SHP77 treated with DMSO at 0.1 percent for 48 hours (cell line): ENCODE measurements around the gene NIPAL4.
"Not testable (repeated sequence)": the region's sequence is repeated elsewhere in the genome, so short reads cannot be mapped to it uniquely, and the experiment has no call there.

Experiments used
- DNase-seq: peaks from one replicate; lab custom pipeline; 2025; lab: John Stamatoyannopoulos, UW

Gene NIPAL4

DNA sequence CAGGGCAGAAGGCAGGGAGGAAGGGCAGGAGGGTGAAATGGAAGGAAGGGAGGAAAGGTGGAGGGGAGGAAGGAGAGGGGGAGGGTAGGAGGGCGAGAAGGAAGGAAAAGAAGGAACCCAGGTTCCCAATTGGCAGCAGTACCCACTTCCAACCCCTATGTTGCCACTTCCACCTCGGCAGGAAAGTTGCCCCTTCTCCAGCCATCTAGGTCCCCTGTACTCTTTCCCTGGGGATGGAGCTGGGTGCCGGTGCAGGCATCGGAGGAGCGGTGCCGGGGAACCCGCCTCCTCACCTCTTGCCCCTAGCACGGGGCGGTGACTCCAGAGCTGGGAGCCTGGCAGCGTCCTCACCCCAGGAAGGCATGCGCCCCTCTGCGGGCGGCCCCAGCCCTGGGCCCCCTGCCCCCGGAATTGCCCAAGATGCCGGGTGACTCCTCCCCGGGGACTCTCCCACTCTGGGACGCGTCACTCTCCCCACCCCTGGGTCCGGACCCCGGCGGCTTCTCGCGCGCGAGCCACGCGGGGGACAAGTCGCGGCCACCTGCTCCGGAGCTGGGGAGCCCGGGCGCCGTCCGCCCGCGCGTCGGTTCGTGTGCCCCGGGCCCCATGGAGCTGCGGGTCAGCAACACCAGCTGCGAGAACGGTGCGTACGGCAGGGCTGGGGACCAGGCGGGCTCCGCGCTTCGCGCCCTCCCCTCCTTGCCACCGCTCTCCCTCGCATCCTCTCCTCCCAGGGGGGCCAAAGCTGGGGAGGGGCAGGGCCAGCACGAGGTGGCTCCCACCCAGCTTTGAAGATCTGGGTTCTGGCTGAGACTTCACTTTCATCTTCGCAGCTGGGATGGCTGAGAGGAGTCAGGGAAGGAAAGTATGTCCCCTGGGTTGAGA is at the start of gene NIPAL4:
Gene NIPAL4 (plus strand): TSS at position 499 of the 885 bp plus-strand sequence. CDS start 108 bp downstream, at position 607.
- no peak for DNase-seq

DNA sequence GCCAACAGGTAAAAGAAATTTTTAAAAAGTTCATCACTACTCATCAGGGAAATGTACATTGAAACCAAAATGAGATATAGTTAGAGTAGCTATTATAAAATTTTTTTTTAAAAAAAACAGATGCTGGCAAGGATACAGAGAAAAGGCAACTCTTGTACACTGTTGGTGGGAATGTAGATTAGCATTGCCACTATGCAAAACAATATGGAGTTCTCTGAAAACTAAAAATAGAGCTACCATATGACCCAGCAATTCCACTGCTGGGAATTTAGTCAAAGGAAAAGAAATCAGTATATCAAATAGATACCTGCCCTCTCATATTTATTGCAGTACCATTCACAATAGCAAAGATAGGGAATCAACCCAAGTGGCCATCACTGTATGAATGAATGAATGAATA is 44.2 kb upstream of the NIPAL4 start:
- no peak for DNase-seq

DNA sequence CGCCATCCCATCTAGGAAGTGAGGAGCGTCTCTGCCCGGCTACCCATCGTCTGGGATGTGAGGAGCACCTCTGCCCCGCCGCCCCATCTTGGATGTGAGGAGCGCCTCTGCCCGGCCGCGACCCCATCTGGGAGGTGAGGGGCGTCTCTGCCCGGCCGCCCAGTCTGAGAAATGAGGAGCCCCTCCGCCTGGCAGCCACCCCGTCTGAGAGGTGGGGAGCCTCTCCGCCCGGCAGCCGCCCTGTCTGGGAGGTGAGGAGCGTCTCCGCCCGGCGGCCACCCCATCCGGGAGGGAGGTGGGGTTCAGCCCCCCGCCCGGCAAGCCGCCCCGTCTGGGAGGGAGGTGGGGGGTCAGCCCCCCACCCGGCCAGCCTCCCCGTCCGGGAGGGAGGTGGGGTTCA is 40.5 kb upstream of the NIPAL4 start:
- DNase-seq, result not testable (repeated sequence)

DNA sequence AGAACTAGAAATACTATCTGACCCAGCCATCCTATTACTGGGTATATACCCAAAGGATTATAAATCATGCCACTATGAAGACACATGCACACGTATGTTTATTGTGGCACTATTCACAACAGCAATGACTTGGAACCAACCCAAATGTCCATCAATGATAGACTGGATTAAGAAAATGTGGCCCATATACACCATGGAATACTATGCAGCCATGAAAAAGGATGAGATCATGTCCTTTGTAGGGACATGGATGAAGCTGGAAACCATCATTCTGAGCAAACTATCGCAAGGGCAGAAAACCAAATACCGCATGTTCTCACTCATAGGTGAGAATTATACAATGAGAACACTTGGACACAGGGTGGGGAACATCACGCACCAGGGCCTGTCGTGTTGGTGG is 30.1 kb upstream of the NIPAL4 start:
- not testable (repeated sequence) for DNase-seq

DNA sequence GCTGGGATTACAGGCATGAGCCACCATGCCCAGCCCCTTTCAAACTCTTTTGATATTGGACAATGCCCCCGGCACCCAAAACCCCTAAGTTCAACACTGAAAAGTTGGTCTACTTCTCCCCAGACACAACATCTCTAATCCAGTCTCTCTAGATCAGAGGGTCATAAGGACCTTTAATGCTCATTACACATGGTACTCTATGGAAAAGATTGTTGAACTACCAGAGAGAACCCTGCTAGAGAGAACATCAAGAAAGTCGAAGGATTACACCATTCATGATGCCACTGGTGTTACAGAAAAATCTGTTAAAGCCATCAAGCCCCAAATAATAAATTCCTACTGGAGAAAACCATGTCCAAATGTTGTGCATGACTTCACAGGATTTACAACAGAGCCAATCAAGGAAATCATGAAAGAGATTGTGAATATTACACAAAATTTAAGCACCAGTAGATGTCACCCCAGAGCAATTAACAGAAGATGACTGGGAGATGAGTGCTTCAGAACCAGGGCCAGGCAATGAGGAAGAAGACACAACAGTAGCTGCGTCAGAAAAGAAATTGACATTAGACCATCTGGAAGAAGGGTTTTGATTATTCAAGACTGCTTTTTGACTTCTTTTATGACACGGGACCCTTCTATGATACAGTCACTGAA is 28.3 kb upstream of the NIPAL4 start:
- no peak for DNase-seq

DNA sequence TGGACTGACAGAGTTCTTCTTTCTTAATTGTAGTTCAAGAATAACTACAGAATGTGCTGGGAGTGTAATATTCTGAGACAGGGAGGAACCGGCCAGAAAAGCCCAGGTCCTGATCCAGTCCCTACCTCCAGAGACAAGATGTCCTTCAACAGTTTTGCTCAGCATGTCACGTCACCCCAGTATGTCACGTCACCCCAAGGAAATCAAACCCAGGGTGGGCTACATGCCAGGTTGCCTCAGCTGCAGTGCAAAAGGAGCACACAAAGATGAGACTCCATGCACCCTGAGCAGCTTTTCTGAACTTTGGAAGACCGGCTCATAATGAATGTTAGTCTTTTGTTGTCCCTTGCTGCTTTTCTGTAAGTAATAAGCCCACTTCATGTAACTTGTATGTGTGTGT is 25.9 kb upstream of the NIPAL4 start:
- DNase-seq, result no peak

DNA sequence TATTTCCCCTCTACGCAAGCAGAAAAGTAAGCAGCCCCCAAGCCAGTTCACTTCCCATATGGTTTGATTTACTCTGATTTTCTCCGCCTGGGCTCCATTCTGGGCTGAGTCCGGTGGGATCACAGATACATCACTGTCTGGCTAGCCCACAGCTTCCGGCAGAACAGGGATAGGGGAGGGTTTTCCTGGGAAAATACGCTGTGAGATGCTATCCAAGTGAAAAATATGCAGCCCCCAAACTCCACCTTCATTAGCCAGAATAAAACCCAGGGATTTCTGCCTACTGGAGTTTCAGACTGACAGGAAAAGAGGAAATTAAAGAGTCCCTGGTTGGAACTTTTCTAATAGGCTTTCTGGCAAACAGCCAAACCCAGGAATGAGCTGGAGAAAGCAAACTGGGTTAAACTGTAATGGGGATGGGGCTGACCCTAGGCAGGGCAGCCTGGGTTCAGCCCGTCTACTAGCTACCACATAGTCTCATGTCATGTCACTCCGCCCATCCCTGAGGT is 16.9 kb upstream of the NIPAL4 start:
- DNase-seq, result no peak

DNA sequence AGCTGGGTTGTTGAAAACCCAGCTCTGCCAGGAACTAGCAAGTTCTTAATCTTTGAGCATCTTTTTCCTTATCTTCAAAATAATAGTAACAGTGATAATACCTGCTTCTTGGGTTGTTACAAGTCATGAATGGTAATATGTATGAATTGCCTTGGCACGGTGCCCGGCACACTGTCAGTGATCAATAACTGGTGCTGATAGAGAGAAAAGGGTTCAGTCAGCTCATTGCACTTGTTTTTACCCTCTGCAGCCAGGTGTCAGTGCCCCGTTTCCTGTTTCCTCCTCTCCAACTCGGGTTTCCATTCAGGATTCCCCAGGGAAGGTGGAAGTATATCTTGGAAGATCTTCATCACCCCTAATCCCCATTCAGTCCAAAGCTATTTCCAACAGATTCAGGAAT is 15.8 kb upstream of the NIPAL4 start:
- no peak for DNase-seq

DNA sequence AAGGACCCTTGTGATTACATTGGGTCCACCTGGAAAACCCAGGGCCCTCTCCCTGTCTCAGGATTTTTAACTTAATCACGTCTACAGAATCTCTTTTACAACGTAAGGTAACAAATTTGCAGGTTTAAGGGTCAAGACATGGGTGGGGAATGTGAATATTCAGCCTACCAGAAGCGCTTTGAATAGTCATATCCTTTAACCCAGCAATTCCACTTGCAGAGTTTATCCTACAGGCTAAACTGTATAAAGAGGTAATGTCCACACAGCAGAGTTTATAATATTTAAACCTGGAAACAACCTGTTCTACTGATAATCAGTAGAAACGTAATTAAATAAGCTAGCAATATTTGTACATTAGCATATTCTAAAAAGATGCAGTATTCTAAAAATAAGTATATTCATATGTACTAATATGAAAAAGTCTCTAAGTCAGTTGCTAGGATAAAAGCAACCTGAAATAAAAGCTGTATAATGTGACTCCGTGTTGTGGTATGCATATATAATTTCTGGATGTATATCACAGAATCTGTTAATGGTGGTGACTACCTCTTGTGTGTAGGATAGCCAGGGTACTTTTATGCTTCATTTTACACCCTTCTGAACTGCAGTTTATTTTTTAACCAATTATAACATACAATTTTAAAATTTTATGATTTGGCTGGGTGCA is 14.1 kb upstream of the NIPAL4 start:
- DNase-seq, result no peak

DNA sequence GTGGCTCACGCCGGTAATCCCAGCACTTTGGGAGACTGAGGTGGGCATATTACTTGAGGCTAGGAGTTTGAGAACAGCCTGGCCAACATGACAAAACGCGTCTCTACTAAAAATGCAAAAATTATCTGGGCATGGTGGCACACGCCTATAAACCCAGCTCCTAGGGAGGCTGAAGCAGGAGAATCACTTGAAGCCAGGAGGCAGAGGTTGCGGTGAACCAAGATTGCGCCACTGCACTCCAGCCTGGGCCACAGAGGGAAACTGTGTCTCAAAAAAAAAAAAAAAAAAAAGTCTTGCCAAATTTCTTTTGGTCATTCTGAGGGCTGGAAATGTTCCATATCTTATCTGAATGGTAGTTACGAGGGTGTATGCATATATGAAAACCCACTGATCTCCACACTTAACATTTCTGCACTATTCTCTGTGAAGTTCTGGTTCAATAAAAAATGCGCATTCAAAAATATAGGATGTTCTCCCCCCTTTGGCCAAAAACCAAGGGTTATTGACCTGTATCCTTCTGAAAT is 13.5 kb upstream of the NIPAL4 start:
- DNase-seq, result no peak

DNA sequence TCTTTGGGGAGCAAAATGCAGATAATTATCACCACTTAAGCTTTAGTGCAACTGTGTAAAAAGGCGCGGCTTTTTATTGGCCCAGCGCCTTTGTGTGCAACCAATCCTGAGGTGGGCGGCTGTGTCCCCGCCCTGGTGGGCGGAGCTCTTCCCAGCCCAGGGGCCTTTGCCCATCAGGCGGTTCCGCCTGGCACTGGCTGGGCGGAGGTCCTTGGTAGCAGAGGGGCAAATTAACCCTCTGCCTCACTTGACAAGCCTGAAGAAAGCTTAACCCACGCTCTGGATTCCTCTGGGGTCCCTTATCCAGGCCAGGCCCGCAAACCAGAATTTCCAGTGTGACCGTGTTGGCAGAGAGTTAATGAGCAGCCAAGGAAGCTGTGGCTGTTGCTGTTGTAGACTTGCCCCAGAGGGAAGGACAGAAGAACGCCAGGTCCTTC is 12.8 kb upstream of the NIPAL4 start:
- no peak for DNase-seq

DNA sequence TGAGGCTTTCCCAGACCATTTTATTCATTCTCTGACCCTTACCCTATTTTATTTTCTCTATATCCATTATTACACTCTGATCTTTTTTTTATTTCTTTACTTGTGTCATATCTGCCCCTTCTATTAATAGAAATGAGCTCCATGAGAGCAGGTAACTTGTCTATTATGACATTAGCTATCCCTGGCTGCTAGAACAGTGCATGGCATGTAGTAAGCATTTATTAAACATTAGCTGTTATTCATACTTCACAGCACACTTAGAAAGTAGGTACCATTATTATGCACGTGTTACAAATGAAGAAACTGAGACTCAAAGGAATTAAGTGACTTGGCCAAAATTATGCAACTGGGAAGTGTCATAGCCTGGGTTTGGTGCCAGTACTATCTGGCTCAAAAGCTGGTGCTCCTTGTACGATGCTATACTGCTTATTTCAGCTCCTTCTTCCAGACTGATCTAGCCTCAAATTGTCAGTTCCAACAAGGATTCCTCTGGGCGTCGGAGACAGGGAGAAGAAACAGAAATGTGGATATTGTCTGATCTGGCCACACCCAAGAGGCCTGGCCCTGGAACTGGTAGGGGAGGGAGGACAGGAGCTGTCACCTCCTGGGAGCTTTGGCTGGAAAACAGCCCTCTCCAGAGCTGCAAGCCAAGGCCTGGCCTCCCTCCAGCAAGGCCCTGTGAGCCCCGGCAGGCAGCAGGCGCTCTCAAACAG is 10.8 kb upstream of the NIPAL4 start:
- no peak for DNase-seq

DNA sequence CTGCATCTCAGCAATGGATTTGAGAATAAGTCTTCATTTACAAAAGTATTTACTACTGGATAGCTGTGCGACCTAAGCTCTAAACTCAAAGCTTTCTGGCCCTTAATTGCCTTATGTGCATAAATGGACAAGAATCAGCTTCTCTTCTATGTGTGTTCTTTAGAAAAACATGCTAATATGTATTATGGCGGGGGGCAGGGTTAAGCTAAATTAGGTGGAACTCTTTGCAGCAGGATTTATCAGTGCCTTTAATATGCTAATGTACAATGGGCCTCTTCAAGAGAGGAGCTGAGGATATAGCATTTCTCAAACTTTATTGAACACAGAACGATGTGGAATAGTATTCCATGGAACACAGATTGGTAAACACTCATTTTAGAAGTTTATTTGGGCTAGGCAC is 10.0 kb upstream of the NIPAL4 start:
- no peak for DNase-seq

DNA sequence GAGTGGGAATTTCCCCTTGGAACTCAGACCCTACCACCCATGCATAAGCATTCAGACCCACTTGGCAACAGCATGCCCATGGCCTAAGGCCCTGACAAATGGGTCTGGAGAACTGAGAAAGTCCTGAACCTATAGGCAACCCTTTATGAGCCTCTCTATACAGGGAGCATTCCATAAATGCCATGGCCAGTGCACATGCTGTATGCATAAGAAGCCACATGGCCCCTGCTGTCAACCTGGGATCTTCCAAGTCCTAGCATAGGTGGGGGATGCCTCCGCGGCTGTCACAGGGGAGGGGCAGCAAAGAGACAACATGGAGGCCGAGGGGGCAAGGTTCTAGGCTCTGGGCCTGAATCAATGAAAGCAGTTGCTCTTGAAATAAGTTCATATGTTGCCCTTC is 8.2 kb upstream of the NIPAL4 start:
- DNase-seq, result no peak

DNA sequence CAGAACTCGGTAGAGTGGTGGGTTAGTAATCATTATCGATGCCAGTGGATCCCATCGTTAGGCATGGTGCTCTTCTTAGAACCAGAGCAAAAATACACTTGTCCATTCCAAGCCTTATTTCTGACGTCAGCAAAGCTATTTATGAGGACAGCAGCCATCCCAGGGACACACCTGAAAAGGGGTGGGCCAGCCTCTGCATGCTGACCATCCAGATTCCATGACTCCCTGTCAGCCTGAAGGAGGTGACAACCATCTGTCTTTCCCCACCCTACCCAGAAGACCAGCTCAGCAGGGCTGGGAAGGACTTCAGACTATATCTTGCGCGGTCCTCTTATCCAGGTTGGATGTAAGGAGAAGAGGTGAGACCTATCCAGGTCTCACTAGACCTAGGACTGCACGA is 5.7 kb upstream of the NIPAL4 start:
- no peak for DNase-seq

DNA sequence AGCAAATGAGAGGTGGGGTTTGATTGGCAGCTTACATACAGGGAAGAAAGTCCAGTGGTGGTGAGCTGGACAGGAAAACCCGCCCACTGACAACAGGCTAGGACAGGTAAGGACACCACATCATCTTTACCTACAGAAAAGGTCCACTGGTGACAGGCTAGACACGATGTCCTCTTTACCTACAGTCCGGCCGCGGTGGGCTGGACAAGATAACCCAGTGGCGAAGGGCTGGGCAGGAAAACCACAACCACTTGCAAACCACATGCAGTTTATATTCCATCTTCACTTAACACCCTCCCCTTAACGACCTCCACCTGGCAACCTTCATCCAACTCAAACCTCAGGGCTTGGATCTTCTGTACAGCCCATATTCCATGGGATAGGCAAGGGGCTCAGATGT is 5.0 kb upstream of the NIPAL4 start:
- DNase-seq, result no peak

DNA sequence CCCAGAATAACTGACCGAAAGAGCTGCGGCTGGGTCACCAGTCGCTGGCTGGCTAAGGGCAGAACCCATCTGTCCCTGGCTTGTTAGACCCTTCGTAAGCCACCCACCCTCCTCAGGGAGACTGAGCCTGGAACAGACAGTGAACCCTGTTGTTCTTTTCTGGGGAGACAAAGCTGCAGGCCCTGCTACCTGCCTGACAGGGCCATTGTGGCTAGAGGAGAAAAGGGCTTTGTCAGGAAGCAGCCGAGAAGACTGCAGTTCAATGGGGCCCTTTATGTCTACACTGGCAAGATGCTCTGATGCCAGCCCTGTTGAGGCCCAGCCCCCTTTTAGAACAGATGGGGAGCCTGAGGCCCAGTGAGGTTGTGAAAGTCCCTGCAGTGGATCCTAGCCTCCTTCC is 3.7 kb upstream of the NIPAL4 start:
- no peak for DNase-seq

DNA sequence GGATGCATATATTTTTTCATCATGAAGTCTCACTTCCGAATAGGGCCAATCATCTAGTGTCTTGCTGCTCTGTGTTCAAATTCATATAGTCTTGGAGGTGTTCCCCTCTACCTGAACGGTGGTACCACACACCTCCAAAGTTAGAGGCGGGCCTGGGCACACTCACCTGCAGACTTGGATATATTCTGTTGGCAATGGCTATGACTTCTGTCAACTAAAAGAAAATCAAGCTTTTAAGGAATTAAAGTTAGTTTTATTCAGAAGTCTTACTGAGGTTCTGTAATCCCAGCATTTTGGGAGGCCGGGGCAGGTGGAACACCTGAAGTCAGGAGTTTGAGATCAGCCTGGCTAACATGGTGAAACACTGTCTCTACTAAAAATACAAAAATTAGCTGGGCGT is 2.6 kb upstream of the NIPAL4 start:
- no peak for DNase-seq

DNA sequence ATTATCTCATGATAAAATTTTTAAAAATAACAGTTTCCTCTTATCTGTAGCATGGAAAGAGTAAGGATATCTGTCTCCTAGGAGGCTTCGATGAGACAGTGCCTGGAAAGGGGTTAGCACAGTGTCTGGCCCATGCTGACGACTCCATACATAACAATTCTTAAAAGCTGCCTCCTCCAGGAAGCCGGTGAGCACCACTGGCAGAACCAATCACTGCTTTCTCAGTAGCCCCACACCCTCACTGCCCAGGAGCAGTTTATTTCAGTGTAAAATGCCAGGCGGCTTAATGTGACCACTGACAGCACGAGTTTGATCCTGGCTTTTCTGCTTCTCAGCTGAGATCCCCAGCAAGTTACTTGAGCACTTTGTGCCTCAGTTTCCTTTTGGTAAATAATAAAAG is 1.2 kb upstream of the NIPAL4 start:
- DNase-seq, result no peak

DNA sequence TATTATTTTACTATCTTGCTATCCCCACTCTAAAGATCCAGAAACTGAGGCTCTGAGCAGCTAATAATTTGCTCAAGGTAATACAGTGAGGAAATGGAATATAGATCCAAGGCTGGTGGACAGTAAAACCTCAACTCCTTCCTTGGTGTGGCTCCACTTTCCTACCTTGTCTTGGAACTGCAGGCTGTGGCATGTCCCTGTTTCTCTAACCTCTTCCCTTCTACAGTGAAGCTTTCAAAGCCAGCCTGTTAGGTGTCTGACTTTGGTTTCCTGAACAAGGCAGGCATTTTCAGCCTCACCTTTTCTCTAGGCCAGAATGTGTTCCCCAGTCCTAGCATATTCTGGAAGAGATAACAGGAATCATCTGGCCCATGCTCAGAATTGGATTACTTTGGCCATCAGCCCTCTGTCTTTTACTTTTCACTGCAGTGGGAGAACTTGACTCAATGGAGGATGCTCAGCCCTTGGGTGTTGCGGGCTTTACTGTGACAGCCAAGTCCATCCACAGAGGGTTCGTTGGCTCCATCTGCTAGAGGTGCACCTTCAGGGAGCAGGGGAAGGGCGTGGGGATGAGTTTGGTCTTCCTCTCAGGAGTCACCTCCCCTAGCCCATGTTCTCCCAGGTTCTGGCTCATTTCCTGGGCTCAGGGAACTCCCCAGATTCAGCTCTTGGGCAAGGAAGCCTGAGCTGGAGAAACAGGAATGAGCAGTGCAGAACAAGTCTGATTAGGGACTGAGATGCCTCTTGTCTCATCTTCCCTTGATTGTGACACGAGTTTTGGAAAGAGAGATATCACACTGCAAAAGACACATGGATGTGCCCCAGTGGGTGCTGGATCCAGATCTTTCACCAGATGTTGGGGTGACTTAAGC is 1.1 kb downstream of the NIPAL4 start:
- no peak for DNase-seq

DNA sequence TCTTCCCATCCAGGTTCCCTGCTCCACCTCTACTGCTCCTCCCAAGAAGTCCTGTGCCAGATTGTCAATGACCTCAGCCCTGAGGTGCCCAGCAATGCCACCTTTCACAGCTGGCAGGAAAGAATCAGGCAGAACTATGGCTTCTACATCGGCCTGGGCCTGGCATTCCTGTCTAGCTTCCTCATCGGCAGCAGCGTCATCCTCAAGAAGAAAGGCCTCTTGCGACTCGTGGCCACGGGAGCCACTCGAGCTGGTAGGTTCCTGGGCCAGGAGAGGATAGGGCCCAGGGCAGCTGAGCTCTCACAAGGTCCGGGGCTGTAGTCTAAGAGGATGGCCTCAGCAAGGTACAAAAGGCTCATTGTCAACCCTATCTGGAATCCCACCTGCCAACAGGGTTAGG is 3.1 kb downstream of the NIPAL4 start:
- DNase-seq, result no peak
